ENCODE measurements around the gene PRDM11.

The PRDM11 gene

GRCh38 chr11:45162916-45163879 is 16.8 kb downstream of the PRDM11 start:
- DNase-seq (ENCODE audit: low read depth): no peak
- no peak for TF ChIP-seq CTCF (IDR thresholded peaks at IDR 0.05; ENCODE audit: low read length, missing control alignments)
- no peak overlapping the region for H3K4me3 ChIP-seq (replicated peaks; ENCODE audit: low read depth, low read length)

- no peak overlapping the region for H3K4me3 ChIP-seq (replicated peaks; ENCODE audit: low read depth, low read length)
- TF ChIP-seq CTCF (IDR thresholded peaks at IDR 0.05; ENCODE audit: low read length, missing control alignments): no peak
- DNase-seq (ENCODE audit: low read depth): no peak
These were observed 17.6 kb downstream of the PRDM11 start for GRCh38 chr11:45163956-45164575.

- no peak for TF ChIP-seq CTCF (IDR thresholded peaks at IDR 0.05; ENCODE audit: low read length, missing control alignments)
- DNase-seq (ENCODE audit: low read depth): no peak
- no peak overlapping the region for H3K4me3 ChIP-seq (replicated peaks; ENCODE audit: low read depth, low read length)
These were observed 18.9 kb downstream of the PRDM11 start for GRCh38 chr11:45165386-45165785.

- no peak for TF ChIP-seq CTCF (IDR thresholded peaks at IDR 0.05; ENCODE audit: low read length, missing control alignments)
- no peak overlapping the region for H3K4me3 ChIP-seq (replicated peaks; ENCODE audit: low read depth, low read length)
- DNase-seq (ENCODE audit: low read depth): no peak
These were observed 19.6 kb downstream of the PRDM11 start for GRCh38 chr11:45165806-45166603.

GRCh38 chr11:45166604-45166897 is 20.1 kb downstream of the PRDM11 start:
- TF ChIP-seq CTCF (IDR thresholded peaks at IDR 0.05; ENCODE audit: low read length, missing control alignments): no peak
- no peak overlapping the region for H3K4me3 ChIP-seq (replicated peaks; ENCODE audit: low read depth, low read length)
- DNase-seq (ENCODE audit: low read depth): no peak

- H3K4me3 ChIP-seq (replicated peaks; ENCODE audit: low read depth, low read length): no peak overlapping the region
- no peak for TF ChIP-seq CTCF (IDR thresholded peaks at IDR 0.05; ENCODE audit: low read length, missing control alignments)
- no peak for DNase-seq (ENCODE audit: low read depth)
These were observed 20.8 kb downstream of the PRDM11 start for GRCh38 chr11:45167283-45167682.

All from fibroblast of pulmonary artery (primary cell).